Stimulated activated CD4-positive, alpha-beta T cell treated with anti-CD3 and anti-CD28 coated beads, Interleukin-4, amount 100 ng/mL, for 4 hours (primary cell): ENCODE data around the gene FOS.

Source experiments
- DNase-seq, 2 experiments: peaks; one replicate each; pipeline ENCODE4 v3.0.0-alpha.2; 2020

FOS gene

GRCh38 chr14:75252254-75252837, 26.3 kb upstream of the FOS start:
- DNase-seq = no peak

GRCh38 chr14:75254381-75254822, 24.2 kb upstream of the FOS start:
- no peak for DNase-seq

GRCh38 chr14:75254901-75255584, 23.6 kb upstream of the FOS start:
- no peak for DNase-seq

GRCh38 chr14:75258079-75258802, 20.4 kb upstream of the FOS start:
- DNase-seq = no peak

GRCh38 chr14:75258803-75259509, 19.7 kb upstream of the FOS start:
- DNase-seq = peak; percentile 98 to 100

GRCh38 chr14:75259510-75259855, 19.1 kb upstream of the FOS start:
- DNase-seq = no peak

- DNase-seq = no peak
Measured at GRCh38 chr14:75260025-75260763, 18.4 kb upstream of the FOS start.

- no peak for DNase-seq
Measured at GRCh38 chr14:75261820-75262219, 16.8 kb upstream of the FOS start.

- DNase-seq = no peak
Measured at GRCh38 chr14:75262641-75263040, 16.0 kb upstream of the FOS start.

- DNase-seq = no peak
Measured at GRCh38 chr14:75264036-75264435, 14.6 kb upstream of the FOS start.

GRCh38 chr14:75267141-75267721, 11.4 kb upstream of the FOS start:
- DNase-seq = no peak

GRCh38 chr14:75268633-75269550, 9.7 kb upstream of the FOS start:
- DNase-seq = no peak

- no peak for DNase-seq
Measured at GRCh38 chr14:75271514-75271913, 7.1 kb upstream of the FOS start.

GRCh38 chr14:75273272-75274049, 5.2 kb upstream of the FOS start:
- no peak for DNase-seq

GRCh38 chr14:75274050-75274898, 4.4 kb upstream of the FOS start:
- no peak for DNase-seq

- DNase-seq = peak in 1 of 2 experiments; percentile 34
Measured at GRCh38 chr14:75274899-75275569, 3.6 kb upstream of the FOS start.

- DNase-seq = no peak
Measured at GRCh38 chr14:75275598-75275997, 3.0 kb upstream of the FOS start.

GRCh38 chr14:75277008-75277814, 1.4 kb upstream of the FOS start:
- DNase-seq = peak in 1 of 2 experiments; percentile 31
